Erythroblast (primary cell): ENCODE data around the gene SNTB2.

ENCODE experiments used
- GATA1 ChIP-seq: IDR thresholded peaks from 2 replicates; pipeline ENCODE4 v1.6.1; 2011; ENCODE audit warnings: low read depth, mild to moderate bottlenecking, control low read depth, low read length, moderate library complexity
- POLR2A ChIP-seq: IDR thresholded peaks from 2 replicates; pipeline ENCODE4 v1.6.1; 2011; ENCODE audit warnings: mild to moderate bottlenecking, low read length

DNA sequence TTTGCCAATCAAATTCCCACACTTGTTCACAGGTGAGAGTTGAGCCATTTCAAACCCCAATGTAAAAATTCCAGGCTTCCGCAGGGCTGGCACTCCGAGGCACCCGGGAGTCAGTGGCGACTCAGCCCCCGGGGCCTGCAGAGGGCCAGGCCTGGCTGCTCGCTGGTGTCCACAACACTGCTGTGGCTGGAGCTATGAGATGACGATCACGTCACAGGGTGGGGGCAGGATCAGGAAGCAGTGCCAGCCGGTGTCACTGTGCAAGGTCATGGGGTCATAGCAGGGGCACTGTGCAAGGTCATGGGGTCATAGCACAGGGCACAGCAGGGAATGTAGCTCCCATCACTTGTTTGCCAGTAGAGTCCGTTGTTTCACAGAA is 131.9 kb downstream of the SNTB2 start:
- no peak for TF ChIP-seq POLR2A
- no peak for TF ChIP-seq GATA1
